ENCODE data around the gene IL10RA. TPM values are rescaled to one million over a fixed set of nuclear protein-coding genes. Genes with fewer than 3 reads are reported as not detected.

The IL10RA gene
- not detected in 2 replicates for total RNA-seq

DNA sequence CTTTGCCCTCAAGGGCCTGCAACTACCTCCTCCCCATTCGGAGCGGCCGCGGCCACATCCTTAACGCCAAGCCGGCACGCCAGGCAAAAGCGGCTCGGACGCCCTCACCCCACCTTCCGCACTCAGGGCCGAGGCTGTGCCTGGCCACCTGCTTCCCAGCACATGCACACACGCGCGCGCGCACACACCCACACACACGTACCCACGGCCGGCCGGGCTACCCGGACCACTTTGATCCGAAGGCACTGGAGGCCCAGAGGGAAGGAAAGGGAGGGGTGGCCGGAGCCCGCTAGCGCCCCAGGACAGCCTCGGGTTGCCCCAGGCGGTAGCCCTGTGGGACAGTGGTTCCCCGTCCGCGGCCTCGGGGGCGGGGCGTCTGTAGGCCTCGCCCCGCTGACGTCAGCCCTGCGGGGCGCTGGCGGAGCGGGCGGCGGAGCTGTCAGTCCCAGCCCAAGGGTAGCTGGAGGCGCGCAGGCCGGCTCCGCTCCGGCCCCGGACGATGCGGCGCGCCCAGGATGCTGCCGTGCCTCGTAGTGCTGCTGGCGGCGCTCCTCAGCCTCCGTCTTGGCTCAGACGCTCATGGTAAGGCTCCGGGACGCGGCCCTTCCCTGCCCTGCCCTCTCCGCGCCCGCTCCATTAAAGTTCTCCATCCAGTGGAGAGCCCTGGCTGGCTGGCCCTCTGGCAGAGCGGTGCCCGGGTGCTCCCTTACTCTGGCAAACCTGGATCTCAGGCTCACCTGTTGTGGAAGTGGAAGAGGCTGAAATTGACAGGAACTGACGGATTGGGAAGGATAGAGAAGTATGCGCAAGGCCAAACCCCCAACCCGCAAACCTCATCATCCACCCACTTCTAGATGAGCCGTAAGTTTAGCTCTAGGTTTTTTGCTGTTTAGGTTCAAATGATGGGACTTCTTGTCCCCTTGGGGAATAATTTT lies at the start of gene IL10RA:
Gene IL10RA (plus strand): TSS at position 442 of the 935 bp plus-strand sequence. CDS start 74 bp downstream, at position 516.

Other genes starting within 250 kb of the IL10RA start
- gene DSCAML1, start 189.2 kb upstream of the IL10RA start, total RNA-seq: not detected in 2 replicates
- gene FXYD2, start 161.7 kb upstream of the IL10RA start, total RNA-seq: 1.2 TPM in 1 of 2 replicates, not detected in the other
- gene FXYD6, start 109.7 kb upstream of the IL10RA start, total RNA-seq: 0.08 TPM in 1 of 2 replicates, not detected in the other
- 0.08 and 0.70 TPM in 2 replicates for gene TMPRSS13, start 57.0 kb upstream of the IL10RA start, total RNA-seq
- gene TMPRSS4, start 90.7 kb downstream of the IL10RA start, total RNA-seq: 0.08 and 0.15 TPM in 2 replicates
- gene SMIM35, start 100.6 kb downstream of the IL10RA start, total RNA-seq: not detected in 2 replicates
- 2.5 and 7.8 TPM in 2 replicates for gene SCN4B, start 166.4 kb downstream of the IL10RA start, total RNA-seq
- gene SCN2B, start 190.2 kb downstream of the IL10RA start, total RNA-seq: 0.15 and 0.23 TPM in 2 replicates
- not detected in 2 replicates for gene JAML, start 238.6 kb downstream of the IL10RA start, total RNA-seq